ENCODE measurements around the gene SYCN.

GRCh38 chr19:39160523-39160861, 43.6 kb downstream of the SYCN start:
- TF ChIP-seq, protein P1, sequence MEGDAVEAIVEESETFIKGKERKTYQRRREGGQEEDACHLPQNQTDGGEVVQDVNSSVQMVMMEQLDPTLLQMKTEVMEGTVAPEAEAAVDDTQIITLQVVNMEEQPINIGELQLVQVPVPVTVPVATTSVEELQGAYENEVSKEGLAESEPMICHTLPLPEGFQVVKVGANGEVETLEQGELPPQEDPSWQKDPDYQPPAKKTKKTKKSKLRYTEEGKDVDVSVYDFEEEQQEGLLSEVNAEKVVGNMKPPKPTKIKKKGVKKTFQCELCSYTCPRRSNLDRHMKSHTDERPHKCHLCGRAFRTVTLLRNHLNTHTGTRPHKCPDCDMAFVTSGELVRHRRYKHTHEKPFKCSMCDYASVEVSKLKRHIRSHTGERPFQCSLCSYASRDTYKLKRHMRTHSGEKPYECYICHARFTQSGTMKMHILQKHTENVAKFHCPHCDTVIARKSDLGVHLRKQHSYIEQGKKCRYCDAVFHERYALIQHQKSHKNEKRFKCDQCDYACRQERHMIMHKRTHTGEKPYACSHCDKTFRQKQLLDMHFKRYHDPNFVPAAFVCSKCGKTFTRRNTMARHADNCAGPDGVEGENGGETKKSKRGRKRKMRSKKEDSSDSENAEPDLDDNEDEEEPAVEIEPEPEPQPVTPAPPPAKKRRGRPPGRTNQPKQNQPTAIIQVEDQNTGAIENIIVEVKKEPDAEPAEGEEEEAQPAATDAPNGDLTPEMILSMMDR (IDR thresholded peaks at IDR 0.05): no peak
- no peak for TF ChIP-seq POLR2A (IDR thresholded peaks at IDR 0.05)

All from tibial nerve (tissue), 3 donors.